Articular chondrocyte of knee joint (primary cell): ENCODE results near the gene CLCA1. TPM values are rescaled to one million over a fixed set of nuclear protein-coding genes. Genes with fewer than 3 reads are reported as not detected.

ENCODE experiments used
- total RNA-seq: library from RNA; depleted of rRNA; stranded (reverse); fragments of >200 nt; gene quantifications from 2 replicates; pipeline ENCODE4 v1.2.3, GENCODE V29; 2012

Gene CLCA1, protein sequence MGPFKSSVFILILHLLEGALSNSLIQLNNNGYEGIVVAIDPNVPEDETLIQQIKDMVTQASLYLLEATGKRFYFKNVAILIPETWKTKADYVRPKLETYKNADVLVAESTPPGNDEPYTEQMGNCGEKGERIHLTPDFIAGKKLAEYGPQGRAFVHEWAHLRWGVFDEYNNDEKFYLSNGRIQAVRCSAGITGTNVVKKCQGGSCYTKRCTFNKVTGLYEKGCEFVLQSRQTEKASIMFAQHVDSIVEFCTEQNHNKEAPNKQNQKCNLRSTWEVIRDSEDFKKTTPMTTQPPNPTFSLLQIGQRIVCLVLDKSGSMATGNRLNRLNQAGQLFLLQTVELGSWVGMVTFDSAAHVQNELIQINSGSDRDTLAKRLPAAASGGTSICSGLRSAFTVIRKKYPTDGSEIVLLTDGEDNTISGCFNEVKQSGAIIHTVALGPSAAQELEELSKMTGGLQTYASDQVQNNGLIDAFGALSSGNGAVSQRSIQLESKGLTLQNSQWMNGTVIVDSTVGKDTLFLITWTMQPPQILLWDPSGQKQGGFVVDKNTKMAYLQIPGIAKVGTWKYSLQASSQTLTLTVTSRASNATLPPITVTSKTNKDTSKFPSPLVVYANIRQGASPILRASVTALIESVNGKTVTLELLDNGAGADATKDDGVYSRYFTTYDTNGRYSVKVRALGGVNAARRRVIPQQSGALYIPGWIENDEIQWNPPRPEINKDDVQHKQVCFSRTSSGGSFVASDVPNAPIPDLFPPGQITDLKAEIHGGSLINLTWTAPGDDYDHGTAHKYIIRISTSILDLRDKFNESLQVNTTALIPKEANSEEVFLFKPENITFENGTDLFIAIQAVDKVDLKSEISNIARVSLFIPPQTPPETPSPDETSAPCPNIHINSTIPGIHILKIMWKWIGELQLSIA
- total RNA-seq = not detected in 2 replicates

DNA sequence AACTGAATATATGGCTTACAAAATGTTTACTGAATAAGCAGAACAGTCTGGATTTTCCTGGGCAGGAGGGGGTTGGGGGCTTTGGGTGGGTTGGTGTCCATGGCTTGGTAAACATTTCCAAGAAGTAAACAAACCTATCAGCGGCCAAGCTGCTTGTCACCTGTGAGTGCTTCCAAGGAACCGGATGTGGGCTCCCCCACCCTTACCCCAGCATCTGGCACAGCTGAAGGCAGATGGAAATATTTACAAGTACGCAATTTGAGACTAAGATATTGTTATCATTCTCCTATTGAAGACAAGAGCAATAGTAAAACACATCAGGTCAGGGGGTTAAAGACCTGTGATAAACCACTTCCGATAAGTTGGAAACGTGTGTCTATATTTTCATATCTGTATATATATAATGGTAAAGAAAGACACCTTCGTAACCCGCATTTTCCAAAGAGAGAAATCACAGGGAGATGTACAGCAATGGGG, at the start of gene CLCA1:
Gene CLCA1 (plus strand): TSS at position 427 of the 477 bp plus-strand sequence. CDS start 45 bp downstream, at position 472.

DNA sequence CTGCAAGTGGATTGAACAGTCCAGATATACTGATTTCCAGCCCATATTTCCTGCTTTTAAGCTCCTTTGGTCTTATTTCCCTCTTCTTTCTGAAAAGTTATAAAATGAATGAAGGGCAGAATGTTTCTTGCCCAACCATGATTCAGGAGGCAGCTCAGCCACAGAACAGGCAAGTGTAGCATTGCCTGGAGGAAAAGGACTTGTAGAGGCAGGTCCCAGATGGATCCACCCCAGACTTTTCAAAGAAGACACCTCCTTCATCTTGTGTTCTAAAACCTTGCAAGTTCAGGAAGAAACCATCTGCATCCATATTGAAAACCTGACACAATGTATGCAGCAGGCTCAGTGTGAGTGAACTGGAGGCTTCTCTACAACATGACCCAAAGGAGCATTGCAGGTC, 44.9 kb upstream of the CLCA1 start, which contains the start of gene CLCA2:
Gene CLCA2 (plus strand): TSS at position 299 of the 400 bp plus-strand sequence. CDS start 77 bp downstream, at position 376.

DNA sequence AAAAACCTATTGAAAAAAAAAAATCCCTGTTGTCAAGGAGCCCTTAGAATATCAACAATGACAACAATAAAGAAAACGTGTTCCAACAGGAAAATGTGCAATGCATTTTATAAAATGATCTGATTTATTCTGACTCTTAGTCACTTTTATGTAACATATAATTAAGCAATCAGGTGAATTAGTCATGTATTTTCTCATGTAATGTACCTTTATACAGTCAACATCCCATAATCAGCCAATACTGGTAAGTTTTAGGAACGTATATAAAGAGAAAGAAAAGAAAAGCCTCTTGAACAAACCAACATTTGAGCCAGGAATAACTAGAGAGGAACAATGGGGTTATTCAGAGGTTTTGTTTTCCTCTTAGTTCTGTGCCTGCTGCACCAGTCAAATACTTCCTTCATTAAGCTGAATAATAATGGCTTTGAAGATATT, 78.1 kb downstream of the CLCA1 start, which contains the start of gene CLCA4:
Gene CLCA4 (plus strand): TSS at position 292 of the 435 bp plus-strand sequence. CDS start 42 bp downstream, at position 334.

Other genes with a start within 250 kb of the CLCA1 start
- gene ODF2L, start 72.6 kb upstream of the CLCA1 start, total RNA-seq = 55.1 and 58.9 TPM in 2 replicates
- gene CLCA2, start 44.8 kb upstream of the CLCA1 start, total RNA-seq = 0.78 and 0.86 TPM in 2 replicates
- not detected in 2 replicates for gene CLCA4, start 78.2 kb downstream of the CLCA1 start, total RNA-seq
- gene SH3GLB1, start 235.6 kb downstream of the CLCA1 start, total RNA-seq = 69.0 and 82.7 TPM in 2 replicates